Muscle layer of duodenum (tissue), 2 donors: ENCODE data around the gene CPN2.

ENCODE experiments used
- H3K27ac ChIP-seq: one replicate; pipeline ENCODE4 v1.7.0; 2013; ENCODE audit warnings: mild to moderate bottlenecking, low read length
- H3K27me3 ChIP-seq: one replicate; pipeline ENCODE4 v1.7.0; 2013; ENCODE audit warnings: low read depth, mild to moderate bottlenecking, control low read depth, low read length
- H3K36me3 ChIP-seq, 2 donors: one replicate each; pipeline ENCODE4 v1.7.0; 2013; ENCODE audit warnings: low read length in 2 of 2, control low read depth in 1 of 2, mild to moderate bottlenecking in 1 of 2; ENCODE audit not compliant: insufficient read depth in 2 of 2, control insufficient read depth in 1 of 2
- H3K4me1 ChIP-seq, 2 donors: one replicate each; pipeline ENCODE4 v1.7.0; 2013; ENCODE audit warnings: low read length in 2 of 2, mild to moderate bottlenecking in 2 of 2, control low read depth in 1 of 2, moderate library complexity in 1 of 2; ENCODE audit not compliant: insufficient read depth in 2 of 2, control insufficient read depth in 1 of 2
- H3K4me3 ChIP-seq, 2 donors: one replicate each; pipeline ENCODE4 v1.7.0; 2013; ENCODE audit warnings: low read length in 2 of 2, low read depth in 1 of 2, mild to moderate bottlenecking in 1 of 2
- H3K9me3 ChIP-seq, 2 donors: one replicate each; pipeline ENCODE4 v1.7.0; 2013; ENCODE audit warnings: low read length in 2 of 2, control low read depth in 1 of 2, mild to moderate bottlenecking in 1 of 2; ENCODE audit not compliant: control insufficient read depth in 1 of 2
- donor health status: healthy.

Gene CPN2, protein sequence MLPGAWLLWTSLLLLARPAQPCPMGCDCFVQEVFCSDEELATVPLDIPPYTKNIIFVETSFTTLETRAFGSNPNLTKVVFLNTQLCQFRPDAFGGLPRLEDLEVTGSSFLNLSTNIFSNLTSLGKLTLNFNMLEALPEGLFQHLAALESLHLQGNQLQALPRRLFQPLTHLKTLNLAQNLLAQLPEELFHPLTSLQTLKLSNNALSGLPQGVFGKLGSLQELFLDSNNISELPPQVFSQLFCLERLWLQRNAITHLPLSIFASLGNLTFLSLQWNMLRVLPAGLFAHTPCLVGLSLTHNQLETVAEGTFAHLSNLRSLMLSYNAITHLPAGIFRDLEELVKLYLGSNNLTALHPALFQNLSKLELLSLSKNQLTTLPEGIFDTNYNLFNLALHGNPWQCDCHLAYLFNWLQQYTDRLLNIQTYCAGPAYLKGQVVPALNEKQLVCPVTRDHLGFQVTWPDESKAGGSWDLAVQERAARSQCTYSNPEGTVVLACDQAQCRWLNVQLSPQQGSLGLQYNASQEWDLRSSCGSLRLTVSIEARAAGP

DNA sequence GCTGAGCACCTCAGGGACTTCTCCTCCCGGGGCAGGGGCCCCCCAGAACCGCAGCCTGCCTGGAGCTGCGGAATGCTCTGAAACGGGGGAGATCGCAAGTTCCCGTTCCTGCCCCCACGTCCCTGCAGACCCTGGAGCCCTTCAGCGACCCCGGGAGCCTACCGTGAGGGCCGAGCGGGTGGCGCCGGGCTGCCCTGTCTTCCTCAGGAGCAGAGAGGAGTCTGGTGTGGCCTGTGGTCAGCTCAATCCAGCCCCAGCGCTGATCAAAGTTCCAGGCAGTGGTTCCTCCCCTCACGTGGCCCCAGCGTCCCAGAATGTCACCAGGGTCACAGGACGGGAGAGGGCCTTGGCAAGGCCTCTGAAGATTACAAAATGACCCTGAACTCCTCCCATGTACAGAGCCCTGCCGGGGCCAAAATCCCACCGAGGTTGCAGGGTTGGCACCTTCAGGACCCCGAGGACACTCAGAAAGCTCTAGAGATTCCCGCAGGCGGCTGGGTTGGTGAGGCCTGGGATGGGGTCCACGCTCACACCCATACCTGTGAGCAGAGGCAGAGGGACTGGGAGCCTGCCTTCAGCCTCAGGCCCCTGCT lies at the start of gene CPN2:
Gene CPN2 (minus strand): TSS at position 249 of the 593 bp plus-strand sequence. CDS start 8,626 bp downstream, outside the sequence.
- H3K27ac ChIP-seq = no peak within 1 kb of the TSS

DNA sequence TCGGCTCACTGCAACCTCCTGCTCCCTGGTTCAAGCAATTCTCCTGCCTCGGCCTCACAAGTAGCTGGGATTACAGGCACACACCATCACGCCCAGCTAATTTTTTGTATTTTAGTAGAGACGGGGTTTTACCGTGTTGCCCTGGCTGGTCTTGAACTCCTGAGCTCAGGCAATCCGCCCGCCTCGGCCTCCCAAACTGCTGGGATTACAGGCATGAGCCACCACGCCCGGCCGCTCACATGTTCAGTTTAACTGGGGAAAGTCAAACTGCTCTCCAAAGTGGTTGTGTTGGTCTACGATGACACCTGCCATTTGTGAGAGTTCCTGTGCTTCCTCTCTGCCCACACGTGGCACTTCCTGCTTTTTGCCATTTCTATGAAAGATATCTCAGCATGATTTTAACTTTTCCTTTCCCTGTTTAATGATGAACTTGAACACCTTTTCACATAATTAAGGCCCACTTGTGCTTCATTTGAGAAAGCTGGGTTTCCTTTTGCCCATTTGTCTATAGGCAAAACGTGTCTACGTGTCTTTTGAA lies 48.8 kb upstream of the CPN2 start:
- Histone ChIP-seq H3K27me3 (peaks cover 9% of the 10 kb centered on the region), H3K4me1 (peaks cover 0 to 15% of the 10 kb centered on the region in 2 donors), H3K27ac (no peak overlapping the region), H3K36me3 (no peaks in the 10 kb centered on the region), H3K9me3 (no peaks in the 10 kb centered on the region), H3K4me3 (no peak overlapping the region)

More for the DNA sequence above, at the start of gene CPN2:
- Histone ChIP-seq H3K27me3 (no peaks in the 10 kb centered on the region), H3K9me3 (no peaks in the 10 kb centered on the region), H3K4me1 (no peaks in the 10 kb centered on the region), H3K4me3 (no peak within 1 kb of the TSS), H3K36me3 (no peaks in the 10 kb centered on the region)

DNA sequence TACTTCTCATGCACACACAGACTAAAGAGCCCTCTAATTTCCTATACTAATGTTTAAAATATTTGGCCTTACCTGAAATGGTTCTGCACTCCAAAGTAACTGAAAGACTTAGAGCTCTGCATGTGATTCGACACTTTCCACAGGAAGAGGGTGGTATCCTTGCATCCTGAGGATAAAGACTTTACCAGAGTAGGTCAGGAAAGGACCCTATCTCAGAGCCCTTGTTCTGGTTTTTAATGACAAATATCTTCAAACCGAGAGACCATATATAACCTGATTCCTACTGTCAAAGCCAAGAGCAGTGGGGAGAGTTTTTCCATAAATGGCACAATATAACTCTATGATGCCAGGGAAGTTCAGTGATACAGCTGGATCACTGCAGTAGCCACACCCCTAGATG lies 48.0 kb upstream of the CPN2 start, which contains the start of gene GP5:
Gene GP5 (minus strand): TSS at position 101 of the 400 bp plus-strand sequence. CDS start 984 bp downstream, outside the sequence.
- Histone ChIP-seq H3K9me3 (no peaks in the 10 kb centered on the region), H3K4me1 (peaks cover 0 to 15% of the 10 kb centered on the region in 2 donors), H3K27me3 (peaks cover 9% of the 10 kb centered on the region), H3K27ac (no peak within 1 kb of the TSS), H3K36me3 (no peaks in the 10 kb centered on the region), H3K4me3 (peak within 1 kb of the TSS; percentile 30 to 59)

DNA sequence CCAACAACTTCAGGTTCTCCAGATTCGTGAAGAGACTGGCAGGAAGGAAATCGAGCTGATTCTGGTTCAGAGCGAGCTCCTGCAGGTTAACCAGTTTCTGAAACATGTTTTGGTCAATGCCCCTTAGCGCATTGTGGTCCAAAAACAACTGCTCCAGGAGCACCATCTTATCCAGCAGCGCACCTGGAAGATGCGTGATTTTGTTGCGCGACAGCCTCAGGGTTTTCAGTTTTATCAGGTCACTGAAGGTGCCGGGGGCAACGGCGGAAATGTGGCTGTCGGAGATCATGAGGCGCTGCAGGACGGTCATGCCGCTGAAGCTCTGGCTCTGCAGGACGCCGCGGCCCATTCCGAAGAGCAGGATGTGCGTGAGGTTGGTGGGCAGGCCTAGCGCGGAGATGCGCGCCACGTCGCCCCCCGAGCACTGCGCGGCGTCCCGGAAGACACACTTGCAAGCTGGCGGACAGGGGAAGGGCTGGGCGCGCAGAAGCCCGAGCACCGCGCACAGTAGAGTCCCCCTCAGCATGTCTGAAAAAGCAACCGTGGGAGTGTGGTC lies 46.7 kb upstream of the CPN2 start:
- H3K4me3 ChIP-seq = peak overlapping the region; percentile 37 to 59
- H3K36me3 ChIP-seq = no peaks in the 10 kb centered on the region
- H3K27me3 ChIP-seq = peaks cover 9% of the 10 kb centered on the region
- H3K4me1 ChIP-seq = peaks cover 0 to 15% of the 10 kb centered on the region in 2 donors
- no peak overlapping the region for H3K27ac ChIP-seq
- H3K9me3 ChIP-seq = no peaks in the 10 kb centered on the region

DNA sequence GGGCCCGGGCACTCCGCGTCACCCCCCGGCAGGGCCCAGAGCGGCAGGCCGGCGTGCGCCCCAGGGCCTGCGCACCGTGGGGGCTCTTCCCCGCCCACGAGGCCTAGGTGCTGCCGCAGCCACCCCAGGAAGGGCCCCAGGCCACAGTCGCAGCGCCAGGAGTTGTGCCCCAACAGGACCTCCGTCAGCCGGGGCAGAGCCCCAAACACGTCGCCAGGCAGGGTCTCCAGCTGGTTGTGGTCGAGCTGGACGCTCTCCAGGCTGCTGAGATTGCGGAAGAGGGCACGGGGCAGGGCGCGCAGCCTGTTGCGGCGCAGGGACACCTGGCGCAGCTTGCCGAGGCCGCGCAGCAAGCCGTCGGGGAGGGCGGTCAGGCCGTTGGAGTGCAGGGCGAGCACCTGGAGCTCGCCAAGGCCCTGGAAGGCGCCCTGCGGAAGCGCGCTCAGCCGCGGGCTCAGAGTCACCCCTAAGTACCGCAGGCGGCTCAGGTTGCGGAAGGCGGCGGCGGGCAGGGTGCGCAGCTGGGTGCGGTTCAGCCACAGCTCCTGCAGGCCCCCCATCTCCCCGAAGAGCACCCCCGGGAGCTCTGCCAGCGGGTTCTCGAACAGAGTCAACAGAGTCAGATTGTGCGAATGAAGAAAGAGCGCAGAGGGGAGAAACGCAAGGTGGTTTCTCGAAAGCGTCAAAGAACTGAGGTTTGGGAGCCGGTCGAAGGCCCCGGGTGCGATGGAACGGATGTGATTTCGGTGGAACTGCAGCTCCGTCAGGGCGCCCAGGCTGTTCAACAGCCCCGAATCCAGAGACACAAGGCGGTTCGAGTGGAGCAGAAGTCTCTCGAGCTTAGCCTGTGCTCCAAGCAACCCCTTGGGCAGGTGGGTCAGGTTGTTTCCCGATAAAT lies 46.0 kb upstream of the CPN2 start:
- Histone ChIP-seq H3K4me3 (peak overlapping the region; percentile 48 to 59), H3K9me3 (no peaks in the 10 kb centered on the region), H3K4me1 (peaks cover 0 to 15% of the 10 kb centered on the region in 2 donors), H3K36me3 (no peaks in the 10 kb centered on the region), H3K27me3 (peaks cover 9% of the 10 kb centered on the region), H3K27ac (no peak overlapping the region)

DNA sequence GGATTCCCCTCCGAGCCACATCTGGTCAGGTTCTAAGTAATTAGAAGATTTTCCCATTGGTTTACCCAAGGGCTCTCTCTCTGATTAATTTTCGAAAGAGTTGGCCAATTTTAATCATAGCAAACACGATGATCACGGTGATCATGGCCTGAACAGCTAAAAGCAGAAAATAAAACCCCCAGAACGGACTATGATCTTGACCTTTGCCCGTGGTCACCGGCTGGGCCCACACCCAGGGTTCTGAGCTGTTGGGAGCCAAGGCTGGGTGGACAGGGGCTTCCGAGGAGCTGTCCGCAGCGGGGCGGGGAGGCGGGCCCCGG lies 45.4 kb upstream of the CPN2 start:
- H3K27me3 ChIP-seq = peaks cover 9% of the 10 kb centered on the region

DNA sequence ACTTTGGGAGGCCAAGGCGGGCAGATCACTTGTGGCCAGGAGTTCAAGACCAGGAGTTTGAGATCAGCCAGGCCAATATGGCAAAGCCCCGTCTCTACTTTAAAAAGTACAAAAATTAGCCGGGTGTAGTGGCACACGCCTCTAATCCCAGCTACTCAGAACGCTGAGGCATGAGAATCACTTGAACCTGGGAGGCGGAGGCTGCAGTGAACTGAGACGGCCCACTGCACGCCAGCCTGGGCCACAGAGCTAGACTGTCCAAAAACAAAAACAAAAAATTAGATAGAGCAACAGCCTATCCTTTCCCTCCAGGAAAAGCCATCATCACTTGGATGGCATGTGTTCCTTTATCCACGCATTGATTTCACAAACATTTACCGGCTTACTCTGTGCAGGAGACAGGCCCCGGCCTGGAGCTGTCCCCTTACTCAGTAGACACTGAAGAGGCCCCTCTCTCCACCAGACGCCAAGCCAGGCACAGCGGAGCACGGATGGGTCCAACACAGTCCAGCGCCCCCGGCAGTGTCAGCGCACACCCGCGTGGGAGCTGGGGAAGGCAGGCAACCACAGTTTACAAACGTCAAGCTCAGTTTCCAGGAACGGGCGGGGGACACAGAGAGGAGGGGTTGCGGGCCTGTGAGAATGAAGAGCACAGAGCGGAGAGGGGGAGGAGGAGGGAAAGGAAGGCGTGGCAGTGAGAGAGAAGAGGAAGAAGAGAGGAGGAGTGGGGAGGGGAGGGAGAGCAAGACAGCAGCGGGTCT lies 44.8 kb upstream of the CPN2 start:
- H3K9me3 ChIP-seq = peaks cover 0 to 2% of the 10 kb centered on the region in 2 donors
- peaks cover 9% of the 10 kb centered on the region for H3K27me3 ChIP-seq
- peak overlapping the region; percentile 48 to 59 for H3K4me3 ChIP-seq
- H3K27ac ChIP-seq = no peak overlapping the region
- no peaks in the 10 kb centered on the region for H3K36me3 ChIP-seq
- peaks cover 0 to 15% of the 10 kb centered on the region in 2 donors for H3K4me1 ChIP-seq

More for the DNA sequence above, 45.4 kb upstream of the CPN2 start:
- Histone ChIP-seq H3K4me3 (peak overlapping the region; percentile 48 to 59), H3K9me3 (no peaks in the 10 kb centered on the region), H3K4me1 (peaks cover 0 to 15% of the 10 kb centered on the region in 2 donors), H3K36me3 (no peaks in the 10 kb centered on the region), H3K27ac (no peak overlapping the region)

DNA sequence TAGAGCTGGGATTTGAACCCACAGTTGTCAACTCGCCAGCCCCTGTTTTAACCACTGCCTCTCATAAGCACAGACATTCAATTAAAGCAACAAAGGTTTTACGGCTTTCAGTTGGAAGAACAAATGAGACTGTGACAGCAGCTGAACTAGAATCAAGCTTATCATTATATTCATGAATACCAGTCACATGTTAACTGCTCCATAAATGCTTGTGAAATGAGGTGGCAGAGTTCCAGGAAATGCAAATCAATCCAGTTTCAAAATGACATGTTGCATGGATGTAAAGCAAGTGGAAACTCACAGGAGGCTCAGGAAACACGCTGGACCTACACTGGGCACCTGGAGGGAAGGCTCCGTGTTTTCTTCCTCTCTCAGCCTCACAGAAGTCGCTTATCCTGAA lies 44.1 kb upstream of the CPN2 start:
- H3K27me3 ChIP-seq = peaks cover 9% of the 10 kb centered on the region
- H3K36me3 ChIP-seq = no peaks in the 10 kb centered on the region
- peaks cover 0 to 6% of the 10 kb centered on the region in 2 donors for H3K9me3 ChIP-seq
- peaks cover 0 to 15% of the 10 kb centered on the region in 2 donors for H3K4me1 ChIP-seq
- no peak overlapping the region for H3K27ac ChIP-seq
- no peak overlapping the region for H3K4me3 ChIP-seq

DNA sequence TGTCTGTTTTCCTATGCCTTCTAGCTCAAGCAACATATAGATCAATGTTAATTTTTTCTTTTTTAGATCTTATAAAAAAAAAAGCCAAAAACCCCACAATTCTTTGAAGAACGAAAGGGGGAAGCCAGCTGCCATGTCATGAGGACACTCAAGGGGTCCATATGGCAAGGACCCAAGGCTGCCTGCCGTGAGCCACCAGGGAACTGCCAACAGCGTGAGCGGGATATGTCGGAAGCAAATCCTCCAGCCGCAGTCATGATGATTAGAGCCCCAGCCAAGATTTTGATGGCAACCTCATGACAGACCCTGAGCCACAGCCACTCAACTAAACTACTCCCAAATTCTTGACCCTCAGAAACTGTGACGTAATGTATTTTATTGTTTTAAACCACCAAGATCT lies 41.4 kb upstream of the CPN2 start:
- H3K27ac ChIP-seq = no peak overlapping the region
- H3K27me3 ChIP-seq = peaks cover 6% of the 10 kb centered on the region
- no peak overlapping the region for H3K4me3 ChIP-seq
- H3K4me1 ChIP-seq = peaks cover 0 to 12% of the 10 kb centered on the region in 2 donors
- peaks cover 0 to 6% of the 10 kb centered on the region in 2 donors for H3K9me3 ChIP-seq
- H3K36me3 ChIP-seq = no peaks in the 10 kb centered on the region

DNA sequence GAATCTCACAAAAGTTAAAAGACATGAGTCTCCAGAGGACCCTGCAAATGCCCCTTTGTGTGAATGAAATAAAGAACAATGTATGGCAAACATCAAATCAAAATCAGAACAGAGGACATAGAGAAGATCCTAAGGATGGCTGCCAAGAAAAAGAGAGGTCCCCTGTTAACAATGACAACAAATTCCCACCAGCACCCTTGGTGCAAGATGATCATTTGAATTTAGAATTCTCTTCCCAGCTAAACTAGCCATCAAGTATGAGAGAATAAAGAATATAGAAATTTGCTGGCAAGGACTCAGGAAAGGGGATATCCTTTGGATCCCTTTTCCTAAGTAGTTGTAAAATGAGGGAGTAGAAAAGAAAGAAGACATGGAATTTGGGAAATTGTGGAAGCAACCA lies 39.7 kb upstream of the CPN2 start:
- Histone ChIP-seq H3K36me3 (no peaks in the 10 kb centered on the region), H3K27me3 (no peaks in the 10 kb centered on the region)

More for the DNA sequence above, 39.7 kb upstream of the CPN2 start:
- Histone ChIP-seq H3K4me3 (no peak overlapping the region), H3K9me3 (peaks cover 0 to 6% of the 10 kb centered on the region in 2 donors), H3K27ac (no peak overlapping the region), H3K4me1 (no peaks in the 10 kb centered on the region)
